KMS-11 (cell line): ENCODE results near the gene SMURF1.

Experiments used
- H2AFZ ChIP-seq: fragments of 200-600 bp; sonication (generic); 2 replicates; pipeline ENCODE4 v1.6.1; 2016; ENCODE audit warnings: antibody characterized with exemption, mixed run types, low read depth
- H3K27ac ChIP-seq: fragments of 200-600 bp; sonication (generic); 2 replicates; pipeline ENCODE4 v1.6.1; 2016; ENCODE audit warnings: mild to moderate bottlenecking, mixed run types
- H3K27me3 ChIP-seq: fragments of 200-600 bp; sonication (generic); 2 replicates; pipeline ENCODE4 v1.6.1; 2017; ENCODE audit warnings: mild to moderate bottlenecking, low read depth, mixed run types, moderate library complexity; ENCODE audit not compliant: insufficient read depth
- H3K36me3 ChIP-seq: fragments of 200-600 bp; sonication (generic); 2 replicates; pipeline ENCODE4 v1.6.1; 2017; ENCODE audit warnings: mild to moderate bottlenecking, mixed run types; ENCODE audit not compliant: insufficient read depth
- H3K4me1 ChIP-seq: fragments of 200-600 bp; sonication (generic); 2 replicates; pipeline ENCODE4 v1.6.1; 2016; ENCODE audit warnings: mild to moderate bottlenecking, low read depth, mixed run types; ENCODE audit not compliant: poor library complexity, severe bottlenecking
- H3K4me2 ChIP-seq: fragments of 200-600 bp; sonication (generic); 2 replicates; pipeline ENCODE4 v1.7.0; 2016; ENCODE audit warnings: mild to moderate bottlenecking, mixed run types
- H3K4me3 ChIP-seq: fragments of 200-600 bp; sonication (generic); IDR thresholded peaks from 2 replicates; pipeline ENCODE4 v1.6.1; 2017; ENCODE audit warnings: low read depth, low read length, mixed read lengths; ENCODE audit not compliant: insufficient read depth
- H3K79me2 ChIP-seq: fragments of 200-600 bp; sonication (generic); 2 replicates; pipeline ENCODE4 v1.6.1; 2016; ENCODE audit warnings: low read depth, mixed run types; ENCODE audit not compliant: insufficient read depth
- H3K9ac ChIP-seq: fragments of 200-600 bp; sonication (generic); 2 replicates; pipeline ENCODE4 v1.6.1; 2016; ENCODE audit warnings: mild to moderate bottlenecking, mixed run types
- H4K20me1 ChIP-seq: fragments of 200-600 bp; sonication (generic); 2 replicates; pipeline ENCODE4 v1.6.1; 2016; ENCODE audit warnings: mild to moderate bottlenecking, mixed run types; ENCODE audit not compliant: insufficient read depth
- TF ChIP-seq, protein P1 (sequence below): fragments of 200-600 bp; sonication (generic); conservative IDR thresholded peaks from 2 replicates; pipeline ENCODE4 v1.6.1; 2017; ENCODE audit warnings: low read depth, mild to moderate bottlenecking, antibody characterized with exemption, low read length, moderate library complexity, mixed read lengths

SMURF1 gene

DNA sequence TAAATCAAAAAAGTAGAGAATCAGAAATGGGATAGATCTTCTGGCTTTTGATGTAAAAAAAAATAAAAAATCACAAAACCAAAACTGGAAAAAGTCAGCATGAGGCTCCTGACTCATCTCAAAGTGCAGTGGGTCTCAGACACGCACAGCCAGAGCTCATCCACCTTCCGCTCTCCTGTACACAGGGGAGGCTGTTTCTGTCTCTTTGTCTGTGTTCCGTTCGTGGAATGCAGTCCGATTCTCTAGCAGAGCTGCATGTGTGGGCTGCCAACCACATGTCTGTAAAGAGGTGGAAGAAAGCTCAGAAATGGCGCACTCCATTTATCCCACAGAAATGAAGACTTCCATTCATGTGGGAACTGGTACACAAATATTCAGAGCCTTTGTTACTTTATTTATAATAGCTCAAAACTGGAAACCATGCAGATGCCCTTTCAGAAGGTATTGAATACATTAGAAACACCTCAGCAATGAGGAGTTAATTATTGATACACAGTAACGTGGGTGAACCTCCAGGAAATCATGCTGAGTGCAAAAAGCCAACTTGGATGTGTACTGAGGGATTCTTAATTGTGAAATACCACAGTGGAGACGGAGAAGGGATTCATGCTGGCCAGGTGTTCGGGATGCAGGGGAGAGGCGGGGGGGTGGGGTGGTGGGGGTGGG lies 142.3 kb downstream of the SMURF1 start:
- Histone ChIP-seq H3K36me3 (peaks cover 14% of the 10 kb centered on the region; the same call in 1 of the 2 replicates), H2AFZ (no peak overlapping the region), H3K4me1 (no peaks in the 10 kb centered on the region), H3K4me3 (no peak overlapping the region), H3K9ac (no peak overlapping the region), H3K4me2 (no peak overlapping the region), H3K79me2 (peaks cover 6% of the 10 kb centered on the region; the same call in 1 of the 2 replicates), H3K27me3 (no peaks in the 10 kb centered on the region), H3K27ac (no peak overlapping the region), H4K20me1 (no peaks in the 10 kb centered on the region)
- TF ChIP-seq, protein P1, sequence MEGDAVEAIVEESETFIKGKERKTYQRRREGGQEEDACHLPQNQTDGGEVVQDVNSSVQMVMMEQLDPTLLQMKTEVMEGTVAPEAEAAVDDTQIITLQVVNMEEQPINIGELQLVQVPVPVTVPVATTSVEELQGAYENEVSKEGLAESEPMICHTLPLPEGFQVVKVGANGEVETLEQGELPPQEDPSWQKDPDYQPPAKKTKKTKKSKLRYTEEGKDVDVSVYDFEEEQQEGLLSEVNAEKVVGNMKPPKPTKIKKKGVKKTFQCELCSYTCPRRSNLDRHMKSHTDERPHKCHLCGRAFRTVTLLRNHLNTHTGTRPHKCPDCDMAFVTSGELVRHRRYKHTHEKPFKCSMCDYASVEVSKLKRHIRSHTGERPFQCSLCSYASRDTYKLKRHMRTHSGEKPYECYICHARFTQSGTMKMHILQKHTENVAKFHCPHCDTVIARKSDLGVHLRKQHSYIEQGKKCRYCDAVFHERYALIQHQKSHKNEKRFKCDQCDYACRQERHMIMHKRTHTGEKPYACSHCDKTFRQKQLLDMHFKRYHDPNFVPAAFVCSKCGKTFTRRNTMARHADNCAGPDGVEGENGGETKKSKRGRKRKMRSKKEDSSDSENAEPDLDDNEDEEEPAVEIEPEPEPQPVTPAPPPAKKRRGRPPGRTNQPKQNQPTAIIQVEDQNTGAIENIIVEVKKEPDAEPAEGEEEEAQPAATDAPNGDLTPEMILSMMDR: no peak

DNA sequence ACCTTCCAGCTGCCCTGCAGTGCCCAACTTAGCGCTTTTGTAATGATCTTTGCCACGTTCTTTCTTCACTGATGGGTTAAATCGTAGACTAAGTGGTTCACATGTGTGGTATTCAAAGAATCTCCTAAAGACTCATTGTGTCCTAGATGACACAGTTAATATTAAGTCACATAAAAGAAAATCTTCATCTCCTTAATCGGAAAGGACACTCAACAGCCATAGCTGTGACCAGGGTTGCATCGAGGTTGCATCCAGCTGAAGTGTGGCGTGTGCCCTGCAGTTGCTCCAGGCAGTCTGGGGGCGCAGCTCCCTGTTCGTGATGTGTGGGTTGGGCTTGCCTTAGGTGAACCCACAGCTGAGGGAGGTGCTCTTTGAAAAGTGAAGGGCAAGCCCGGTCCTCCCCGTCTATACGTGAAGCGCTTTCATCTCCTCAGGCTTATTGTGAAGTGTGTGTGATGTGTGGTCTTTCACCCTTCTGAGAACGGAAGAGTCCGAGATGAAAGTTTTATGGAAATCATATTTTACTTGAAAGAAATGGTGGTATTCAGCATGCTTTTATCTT lies 142.9 kb downstream of the SMURF1 start:
- Histone ChIP-seq H3K27ac (no peak overlapping the region), H3K27me3 (no peaks in the 10 kb centered on the region), H4K20me1 (no peaks in the 10 kb centered on the region), H2AFZ (no peak overlapping the region), H3K79me2 (peaks cover 6% of the 10 kb centered on the region; the same call in 1 of the 2 replicates), H3K4me1 (no peaks in the 10 kb centered on the region), H3K4me2 (no peak overlapping the region), H3K9ac (no peak overlapping the region), H3K4me3 (no peak overlapping the region), H3K36me3 (peaks cover 14% of the 10 kb centered on the region; the same call in 1 of the 2 replicates)
- TF ChIP-seq, protein P1: no peak

DNA sequence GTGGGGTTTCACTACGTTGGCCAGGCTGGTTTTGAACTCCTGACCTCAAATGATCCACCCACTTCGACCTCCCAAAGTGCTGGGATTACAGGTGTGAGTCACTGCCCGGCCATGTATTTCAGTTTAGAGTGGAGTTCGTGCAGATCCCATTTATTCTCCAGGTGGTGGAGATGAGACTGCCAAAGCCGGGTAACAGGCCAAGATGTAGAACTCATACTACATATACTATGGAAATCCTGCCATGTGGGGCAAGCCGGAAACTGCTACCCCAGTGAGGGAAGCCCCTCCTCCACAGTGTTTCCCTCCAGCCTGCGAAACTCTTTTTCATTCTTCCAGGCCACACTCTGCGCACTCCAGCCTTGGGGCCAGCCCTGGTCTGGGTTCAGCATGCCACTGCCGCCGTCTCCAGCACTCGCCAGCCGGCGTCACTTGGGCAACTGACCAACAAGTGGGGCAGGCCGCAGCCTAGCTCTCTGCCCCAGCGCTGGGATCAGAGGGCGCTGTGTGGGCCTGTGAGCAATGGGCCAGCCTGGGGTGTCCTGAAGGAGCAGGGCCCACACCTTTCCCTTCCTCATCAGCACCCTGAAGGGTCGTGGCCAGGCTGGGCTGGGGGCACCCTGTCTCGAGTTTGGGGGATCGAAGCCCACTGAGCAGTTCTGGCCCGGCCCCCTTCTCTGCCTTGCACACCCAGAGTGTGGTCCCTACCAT lies 143.6 kb downstream of the SMURF1 start:
- Histone ChIP-seq H4K20me1 (no peaks in the 10 kb centered on the region), H3K4me2 (no peak overlapping the region), H3K79me2 (peaks cover 6% of the 10 kb centered on the region; the same call in 1 of the 2 replicates), H3K9ac (no peak overlapping the region), H2AFZ (no peak overlapping the region), H3K4me1 (no peaks in the 10 kb centered on the region), H3K4me3 (no peak overlapping the region), H3K27me3 (no peaks in the 10 kb centered on the region), H3K36me3 (peaks cover 11% of the 10 kb centered on the region; the same call in 1 of the 2 replicates), H3K27ac (no peak overlapping the region)
- TF ChIP-seq, protein P1: no peak

DNA sequence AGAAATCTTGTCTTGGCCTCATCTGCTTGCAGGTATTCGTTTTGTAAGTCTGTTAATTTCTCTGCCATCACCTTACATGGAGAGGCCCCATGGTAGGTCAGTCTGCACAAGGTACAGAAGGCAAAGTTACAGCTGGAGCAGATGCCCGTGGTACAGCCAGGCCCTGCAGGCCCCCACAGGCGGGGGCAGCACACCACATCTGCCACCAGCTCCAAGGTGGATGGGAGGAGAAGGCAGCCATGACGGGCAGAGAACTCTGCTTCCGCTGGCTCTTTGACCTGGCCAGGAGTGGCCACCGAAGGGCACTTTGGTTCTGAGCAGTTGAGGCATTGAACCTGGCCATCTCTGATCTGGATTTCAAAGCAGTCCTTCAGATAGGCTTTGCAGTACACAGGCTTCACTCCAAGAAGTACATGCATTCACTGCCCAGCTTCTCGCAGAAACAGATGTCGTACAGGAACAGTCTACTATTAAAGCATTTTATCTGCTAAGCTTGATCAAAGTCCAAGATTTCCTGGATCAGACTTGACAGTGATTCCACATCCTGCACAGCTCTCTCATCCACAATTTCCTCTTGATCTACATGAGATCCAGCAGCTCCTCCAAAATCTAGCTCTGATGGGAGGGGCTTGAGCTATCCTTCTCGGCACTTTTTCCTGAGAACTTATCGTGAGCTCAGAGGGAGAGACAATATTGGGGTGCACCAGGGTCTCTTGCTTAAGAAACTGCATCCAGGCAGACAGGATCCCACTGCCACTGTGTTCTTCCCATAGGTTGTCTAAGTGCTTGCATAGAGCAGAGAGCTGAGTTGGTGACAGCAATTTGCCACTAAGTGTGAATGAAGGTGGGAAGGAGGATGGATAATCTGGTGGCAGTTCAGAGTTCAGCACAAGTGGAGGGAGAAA lies 144.8 kb downstream of the SMURF1 start:
- H3K4me2 ChIP-seq: no peak overlapping the region
- H3K36me3 ChIP-seq: peaks cover 11% of the 10 kb centered on the region; the same call in 1 of the 2 replicates

More for the DNA sequence above, 144.8 kb downstream of the SMURF1 start:
- Histone ChIP-seq H3K27me3 (no peaks in the 10 kb centered on the region), H3K4me3 (no peak overlapping the region), H3K79me2 (peaks cover 6% of the 10 kb centered on the region; the same call in 1 of the 2 replicates), H3K4me1 (no peaks in the 10 kb centered on the region), H3K27ac (no peak overlapping the region), H3K9ac (no peak overlapping the region), H4K20me1 (no peaks in the 10 kb centered on the region), H2AFZ (no peak overlapping the region)
- TF ChIP-seq, protein P1: no peak
